Panc1 (cell line): ENCODE data around the gene RNF175. TPM values are rescaled to one million over a fixed set of nuclear protein-coding genes. Genes with fewer than 3 reads are reported as not detected.

ENCODE experiments used
- ATAC-seq: fragments of 200-7000 bp; cut with Tn5 transposase; 2 replicates; pipeline ENCODE4 v1.9.1; 2020; ENCODE audit warnings: mild to moderate bottlenecking, moderate library complexity
- BruUV-seq: library from RNA; stranded (reverse); fragments of 400-500 nt; replicated peaks from 2 replicates; lab custom pipeline; 2021; lab: Mats Ljungman, UMichigan
- CTCF ChIA-PET: fragments of 300-600 bp; sonication (Branson Sonifier 250); formaldehyde crosslinking; loops from one replicate; lab custom pipeline; 2022; ENCODE audit warnings: antibody characterized with exemption; lab: Charles Lee
- POLR2A ChIA-PET: fragments of 300-600 bp; sonication (Branson Sonifier 250); formaldehyde crosslinking; loops from one replicate; lab custom pipeline; 2022; ENCODE audit warnings: antibody characterized with exemption; lab: Charles Lee
- DNase-seq: peaks from one replicate; pipeline ENCODE4 v3.0.0-alpha.2; 2010; ENCODE audit warnings: low read depth, low spot score
- H3K27ac ChIP-seq: 2 replicates; pipeline ENCODE4 v1.5.1; 2011; ENCODE audit warnings: mild to moderate bottlenecking, low read length, inconsistent platforms
- H3K27me3 ChIP-seq: fragments of 200-500 bp; sonication (Bioruptor generic); 2 replicates; pipeline ENCODE4 v1.6.0; 2014; ENCODE audit warnings: low read length, inconsistent platforms; ENCODE audit not compliant: control insufficient read depth, insufficient read depth
- H3K36me3 ChIP-seq: fragments of 200-500 bp; sonication (Bioruptor generic); 2 replicates; pipeline ENCODE4 v1.5.1; 2014; ENCODE audit warnings: inconsistent platforms, mild to moderate bottlenecking, low read length, moderate library complexity; ENCODE audit not compliant: control insufficient read depth, insufficient read depth
- H3K4me1 ChIP-seq: 2 replicates; pipeline ENCODE4 v1.5.1; 2011; ENCODE audit warnings: inconsistent platforms, mild to moderate bottlenecking, low read length, moderate library complexity; ENCODE audit not compliant: control insufficient read depth, insufficient read depth
- H3K4me3 ChIP-seq, 2 experiments: 2 replicates each; pipeline ENCODE4 v1.5.1; 2011 to 2012; ENCODE audit warnings: low read depth in 2 of 2, low read length in 2 of 2, mild to moderate bottlenecking in 2 of 2, inconsistent platforms in 1 of 2, moderate library complexity in 1 of 2
- H3K9me3 ChIP-seq: fragments of 200-500 bp; sonication (Bioruptor generic); 2 replicates; pipeline ENCODE4 v1.5.1; 2014; ENCODE audit warnings: low read depth, mild to moderate bottlenecking, inconsistent platforms, low read length, moderate library complexity; ENCODE audit not compliant: control insufficient read depth, insufficient read depth
- POLR2AphosphoS5 ChIP-seq: IDR thresholded peaks from 2 replicates; pipeline ENCODE4 v1.6.1; 2012; ENCODE audit warnings: mild to moderate bottlenecking, low read depth, low read length, moderate library complexity
- SIN3A ChIP-seq: IDR thresholded peaks from 2 replicates; pipeline ENCODE4 v1.6.1; 2012; ENCODE audit warnings: low read depth, mild to moderate bottlenecking, low read length, moderate library complexity, borderline replicate concordance; ENCODE audit not compliant: insufficient read depth
- TCF7L2 ChIP-seq: IDR thresholded peaks from 2 replicates; pipeline ENCODE4 v1.6.1; 2011; ENCODE audit warnings: mild to moderate bottlenecking, low read depth, low read length, inconsistent platforms
- in situ Hi-C: cut with HindIII; loops from 2 replicates; pipeline ENCODE4 v1.10.0; 2016; ENCODE audit warnings: low sequenced_read_pairs, low pct_unique_long_range_greater_than_20kb
- intact Hi-C: fragments of 100-400 bp; cut with micrococcal nuclease; formaldehyde crosslinking; loops from one replicate; pipeline ENCODE4 v1.10.0; 2022; ENCODE audit not compliant: unreplicated experiment
- total RNA-seq: library from RNA; stranded (reverse); gene quantifications from one replicate; pipeline ENCODE4 v1.2.1, GENCODE V29; 2021; ENCODE audit not compliant: unreplicated experiment
- TF ChIP-seq, protein P1 (sequence below): fragments of 450-650 bp; IDR thresholded peaks from 2 replicates; pipeline ENCODE4 v1.5.1; 2017; ENCODE audit warnings: mild to moderate bottlenecking
- TF ChIP-seq, protein P2 (sequence below), 2 experiments: IDR thresholded peaks; 2 replicates each; pipeline ENCODE4 v1.6.1; 2011 to 2012; ENCODE audit warnings: low read depth in 2 of 2, control low read depth in 1 of 2, low read length in 1 of 2, mild to moderate bottlenecking in 1 of 2, moderate library complexity in 1 of 2; ENCODE audit not compliant: insufficient read depth in 1 of 2

Gene RNF175
- total RNA-seq, 1 experiment from 2014 or later = not detected

GRCh38 chr4:153804722-153805121 is 44.9 kb upstream of the RNF175 start:
- DNase-seq (no peak), ATAC-seq (no peak)
- H3K27me3 ChIP-seq = no peaks in the 10 kb centered on the region
- ChIA-PET POLR2A (no interaction called here), CTCF (no interaction called here)
- no peaks in the 10 kb centered on the region for H3K9me3 ChIP-seq
- in situ Hi-C loops = no loop called here
- no TSS peak for BruUV-seq
- no peaks in the 10 kb centered on the region for H3K4me1 ChIP-seq
- no peak overlapping the region for H3K27ac ChIP-seq
- intact Hi-C loops = no loop called here
- H3K4me3 ChIP-seq = no peak overlapping the region
- TF ChIP-seq SIN3A (no peak), POLR2AphosphoS5 (no peak), TCF7L2 (no peak)
- TF ChIP-seq, protein P1, sequence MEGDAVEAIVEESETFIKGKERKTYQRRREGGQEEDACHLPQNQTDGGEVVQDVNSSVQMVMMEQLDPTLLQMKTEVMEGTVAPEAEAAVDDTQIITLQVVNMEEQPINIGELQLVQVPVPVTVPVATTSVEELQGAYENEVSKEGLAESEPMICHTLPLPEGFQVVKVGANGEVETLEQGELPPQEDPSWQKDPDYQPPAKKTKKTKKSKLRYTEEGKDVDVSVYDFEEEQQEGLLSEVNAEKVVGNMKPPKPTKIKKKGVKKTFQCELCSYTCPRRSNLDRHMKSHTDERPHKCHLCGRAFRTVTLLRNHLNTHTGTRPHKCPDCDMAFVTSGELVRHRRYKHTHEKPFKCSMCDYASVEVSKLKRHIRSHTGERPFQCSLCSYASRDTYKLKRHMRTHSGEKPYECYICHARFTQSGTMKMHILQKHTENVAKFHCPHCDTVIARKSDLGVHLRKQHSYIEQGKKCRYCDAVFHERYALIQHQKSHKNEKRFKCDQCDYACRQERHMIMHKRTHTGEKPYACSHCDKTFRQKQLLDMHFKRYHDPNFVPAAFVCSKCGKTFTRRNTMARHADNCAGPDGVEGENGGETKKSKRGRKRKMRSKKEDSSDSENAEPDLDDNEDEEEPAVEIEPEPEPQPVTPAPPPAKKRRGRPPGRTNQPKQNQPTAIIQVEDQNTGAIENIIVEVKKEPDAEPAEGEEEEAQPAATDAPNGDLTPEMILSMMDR = no peak
- TF ChIP-seq, protein P2, sequence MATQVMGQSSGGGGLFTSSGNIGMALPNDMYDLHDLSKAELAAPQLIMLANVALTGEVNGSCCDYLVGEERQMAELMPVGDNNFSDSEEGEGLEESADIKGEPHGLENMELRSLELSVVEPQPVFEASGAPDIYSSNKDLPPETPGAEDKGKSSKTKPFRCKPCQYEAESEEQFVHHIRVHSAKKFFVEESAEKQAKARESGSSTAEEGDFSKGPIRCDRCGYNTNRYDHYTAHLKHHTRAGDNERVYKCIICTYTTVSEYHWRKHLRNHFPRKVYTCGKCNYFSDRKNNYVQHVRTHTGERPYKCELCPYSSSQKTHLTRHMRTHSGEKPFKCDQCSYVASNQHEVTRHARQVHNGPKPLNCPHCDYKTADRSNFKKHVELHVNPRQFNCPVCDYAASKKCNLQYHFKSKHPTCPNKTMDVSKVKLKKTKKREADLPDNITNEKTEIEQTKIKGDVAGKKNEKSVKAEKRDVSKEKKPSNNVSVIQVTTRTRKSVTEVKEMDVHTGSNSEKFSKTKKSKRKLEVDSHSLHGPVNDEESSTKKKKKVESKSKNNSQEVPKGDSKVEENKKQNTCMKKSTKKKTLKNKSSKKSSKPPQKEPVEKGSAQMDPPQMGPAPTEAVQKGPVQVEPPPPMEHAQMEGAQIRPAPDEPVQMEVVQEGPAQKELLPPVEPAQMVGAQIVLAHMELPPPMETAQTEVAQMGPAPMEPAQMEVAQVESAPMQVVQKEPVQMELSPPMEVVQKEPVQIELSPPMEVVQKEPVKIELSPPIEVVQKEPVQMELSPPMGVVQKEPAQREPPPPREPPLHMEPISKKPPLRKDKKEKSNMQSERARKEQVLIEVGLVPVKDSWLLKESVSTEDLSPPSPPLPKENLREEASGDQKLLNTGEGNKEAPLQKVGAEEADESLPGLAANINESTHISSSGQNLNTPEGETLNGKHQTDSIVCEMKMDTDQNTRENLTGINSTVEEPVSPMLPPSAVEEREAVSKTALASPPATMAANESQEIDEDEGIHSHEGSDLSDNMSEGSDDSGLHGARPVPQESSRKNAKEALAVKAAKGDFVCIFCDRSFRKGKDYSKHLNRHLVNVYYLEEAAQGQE (IDR thresholded peaks at IDR 0.05; ENCODE audit: insufficient read depth in 1 of 2, low read depth in 2 of 2, low read length in 1 of 2) = no peak
- H3K36me3 ChIP-seq = no peaks in the 10 kb centered on the region

DNA sequence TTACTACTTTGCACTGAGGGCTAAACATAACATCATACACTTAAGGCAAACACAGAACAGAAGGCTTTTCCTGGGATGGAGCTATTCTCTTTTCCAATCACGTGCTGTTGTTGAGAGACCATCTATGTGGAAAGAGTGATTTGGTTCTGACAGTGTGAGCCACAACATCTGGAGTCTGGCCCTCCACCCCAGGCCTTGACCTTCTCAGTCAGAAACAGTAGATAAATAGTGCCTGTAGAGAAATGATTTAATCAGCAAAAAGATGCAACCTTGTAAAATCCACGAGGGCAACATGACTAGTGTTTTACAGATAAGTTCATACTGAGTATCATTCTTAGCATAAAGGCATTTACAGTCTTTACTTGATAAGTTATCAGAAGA is 39.9 kb upstream of the RNF175 start:
- intact Hi-C loops = loop anchor here (10.0 kb wide), 1 partner anchor 215 kb away; no protein-coding TSS in a partner anchor
- no peak for TF ChIP-seq POLR2AphosphoS5
- TF ChIP-seq, protein P1 = no peak
- TF ChIP-seq, protein P2 (IDR thresholded peaks at IDR 0.05; ENCODE audit: insufficient read depth in 1 of 2, low read depth in 2 of 2, low read length in 1 of 2) = no peak
- ChIA-PET POLR2A (no interaction called here), CTCF (no interaction called here)
- no TSS peak for BruUV-seq
- H3K9me3 ChIP-seq = no peaks in the 10 kb centered on the region
- H3K4me1 ChIP-seq = no peaks in the 10 kb centered on the region
- DNase-seq (no peak), ATAC-seq (no peak)
- no peak overlapping the region for H3K27ac ChIP-seq
- H3K36me3 ChIP-seq = no peaks in the 10 kb centered on the region; the same call in 1 of the 2 replicates
- H3K27me3 ChIP-seq = peaks cover 6% of the 10 kb centered on the region
- in situ Hi-C loops = no loop called here
- no peak overlapping the region for H3K4me3 ChIP-seq
